Thyroid gland (tissue), 4 donors: Measurements from ENCODE around the gene ZNF436. TPM values are rescaled to one million over a fixed set of nuclear protein-coding genes. Genes with fewer than 3 reads are reported as not detected.

Source experiments
- DNase-seq, 2 donors: peaks; one replicate each; pipeline ENCODE4 v3.0.0-alpha.2; 2019
- H3K27ac ChIP-seq, 3 donors: fragments of 200-600 bp; sonication (generic); 1 replicate in 2 of 3; 2 replicates in 1 of 3; pipeline ENCODE4 v1.5.1; 2016 to 2019; ENCODE audit warnings: mild to moderate bottlenecking in 1 of 3, moderate library complexity in 1 of 3
- H3K27me3 ChIP-seq: fragments of 200-600 bp; sonication (generic); one replicate; pipeline ENCODE4 v1.5.1; 2019
- H3K36me3 ChIP-seq, 2 donors: fragments of 200-600 bp; sonication (generic); one replicate each; pipeline ENCODE4 v1.5.1; 2016 to 2019
- H3K4me1 ChIP-seq, 2 donors: fragments of 200-600 bp; sonication (generic); one replicate each; pipeline ENCODE4 v1.5.1; 2017 to 2019
- H3K4me3 ChIP-seq, 3 donors: fragments of 200-600 bp; sonication (generic); replicated peaks in 1 of 3; 1 replicate in 2 of 3; 2 replicates in 1 of 3; pipeline ENCODE4 v1.5.1; 2016; ENCODE audit warnings: mild to moderate bottlenecking in 1 of 3
- H3K9me3 ChIP-seq: fragments of 200-600 bp; sonication (generic); one replicate; pipeline ENCODE4 v1.5.1; 2017
- POLR2A ChIP-seq, 2 donors: fragments of 450-650 bp; IDR thresholded peaks; one replicate each; pipeline ENCODE4 v1.6.1; 2017; ENCODE audit warnings: antibody characterized with exemption in 2 of 2, mild to moderate bottlenecking in 2 of 2, moderate library complexity in 1 of 2
- WGBS, 2 donors: methylation state at CpG; one replicate each; pipeline ENCODE4 v1.1.5; 2017; 5-methylcytosine and 5-hydroxymethylcytosine counted together
- intact Hi-C: fragments of 100-400 bp; cut with DNase I; formaldehyde crosslinking; loops from one replicate; pipeline ENCODE4 v1.15.1; 2023
- total RNA-seq, 4 donors: library from RNA; depleted of rRNA; stranded (reverse); fragments of >200 nt; gene quantifications; one replicate each; pipeline ENCODE4 v1.2.3, GENCODE V29; 2016
- TF ChIP-seq, protein P1 (sequence below), 6 experiments: fragments of 200-600 bp in 3 of 6; fragments of 450-650 bp in 3 of 6; sonication (generic) in 3 of 6; IDR thresholded peaks; one replicate each; pipeline ENCODE4 v1.5.1; 2016 to 2019; ENCODE audit warnings: antibody characterized with exemption in 6 of 6, mild to moderate bottlenecking in 2 of 6, inconsistent platforms in 1 of 6, moderate library complexity in 1 of 6

The ZNF436 gene
- total RNA-seq, 4 donors from 2014 or later: 22.0 to 44.0 (median 31.1) TPM

DNA sequence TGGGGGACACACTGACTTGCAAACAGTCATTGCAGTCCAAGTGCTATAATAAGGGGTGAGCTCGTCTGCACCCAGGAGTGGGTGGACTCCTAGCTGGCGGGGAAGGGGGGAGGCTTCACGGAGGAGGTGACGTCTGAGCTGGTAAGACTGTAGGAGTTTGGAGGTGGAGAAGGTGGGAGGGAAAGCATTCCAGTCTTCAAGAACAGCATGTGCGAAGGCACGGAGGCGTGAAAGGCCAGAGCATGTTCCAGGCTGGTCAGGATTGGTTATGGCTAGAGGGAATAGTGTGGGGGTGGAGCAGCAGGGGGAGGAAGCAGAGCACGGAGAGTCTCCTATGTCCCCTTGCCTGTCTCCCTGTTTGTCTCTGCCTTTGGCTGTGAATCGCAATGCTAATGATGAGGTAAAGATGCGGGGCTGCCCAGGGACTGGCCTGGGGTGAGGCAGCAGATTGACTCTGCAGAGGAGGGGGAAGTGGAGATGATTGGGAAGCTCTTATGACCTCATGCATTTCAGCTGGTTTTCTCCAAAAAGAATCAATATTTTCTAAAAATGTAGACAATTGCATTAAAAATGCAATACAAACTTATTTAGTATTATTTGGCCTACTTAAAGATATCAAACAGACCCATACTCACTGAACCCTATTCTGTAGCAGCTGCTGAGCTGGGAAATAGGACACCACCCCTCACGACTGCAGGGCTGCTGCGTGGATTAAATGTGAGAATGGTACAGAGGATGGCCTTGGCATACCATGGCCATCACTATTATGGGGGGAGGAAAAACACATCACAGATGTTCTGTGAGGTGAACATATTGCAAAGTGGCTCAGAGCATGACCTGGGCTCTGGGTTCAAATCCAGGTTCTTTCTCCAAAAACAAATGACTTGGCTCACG, 2.6 kb upstream of the ZNF436 start:
- no peaks in the 10 kb centered on the region for H3K9me3 ChIP-seq
- H3K36me3 ChIP-seq: no peaks in the 10 kb centered on the region
- H3K27ac ChIP-seq: peak overlapping the region; percentile 98 to 100 (median 99)
- H3K27me3 ChIP-seq: no peaks in the 10 kb centered on the region
- no peak overlapping the region for H3K4me3 ChIP-seq
- H3K4me1 ChIP-seq: peaks cover 60 to 71% of the 10 kb centered on the region in 2 donors
- intact Hi-C loops: no loop called here
- no peak for TF ChIP-seq POLR2A (IDR thresholded peaks at IDR 0.05)
- WGBS, 2 donors: 52 to 57% methylated on average over 13 of the region's 13 CpGs
- peak; percentile 73 to 79 for DNase-seq

DNA sequence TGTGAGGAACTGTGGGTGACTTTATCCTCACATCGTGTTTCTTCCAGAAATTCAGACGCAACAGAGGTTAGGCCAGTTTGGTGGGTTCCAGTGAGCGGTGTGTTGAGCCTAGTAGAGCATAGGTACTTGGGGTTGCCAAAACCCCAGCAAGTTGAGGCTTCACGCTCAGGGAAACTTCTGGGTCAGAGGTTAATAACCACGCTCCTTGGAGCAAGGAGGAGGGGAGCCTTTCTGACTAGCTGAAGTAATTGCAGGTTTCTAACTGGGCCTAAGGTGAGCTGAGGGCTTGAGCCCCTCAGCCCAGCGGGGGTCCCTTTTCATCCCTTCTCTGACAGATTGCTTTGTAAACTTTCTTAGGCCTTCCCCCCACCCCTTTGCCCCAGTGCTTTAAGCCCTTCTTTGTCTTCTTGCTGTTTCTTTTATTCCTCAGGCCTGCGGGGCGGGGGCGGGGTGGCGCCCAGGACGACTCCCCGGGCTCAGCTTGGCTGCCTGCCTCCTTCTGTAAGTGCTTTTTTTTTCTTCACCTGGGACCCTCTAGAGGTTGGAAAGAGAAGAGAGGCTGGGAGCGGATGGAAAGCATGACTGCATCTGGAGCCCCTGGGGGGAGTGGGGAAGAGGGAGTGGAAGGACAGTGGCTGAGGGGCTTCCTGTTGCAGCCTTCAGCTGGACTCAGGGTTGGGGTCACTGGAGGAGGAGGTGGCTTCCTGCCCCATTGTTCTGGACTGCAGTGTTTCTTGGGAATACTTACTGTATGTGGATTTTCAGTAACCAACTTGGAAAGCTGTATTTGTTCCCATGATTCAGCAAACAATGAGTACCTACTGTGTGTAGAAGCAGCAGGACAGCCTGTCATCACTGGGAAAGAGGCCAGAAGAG, 1.3 kb upstream of the ZNF436 start:
- H3K9me3 ChIP-seq: no peaks in the 10 kb centered on the region
- no peaks in the 10 kb centered on the region for H3K36me3 ChIP-seq
- H3K4me1 ChIP-seq: peaks cover 64 to 74% of the 10 kb centered on the region in 2 donors
- peak; percentile 82 to 90 for DNase-seq
- peak overlapping the region; percentile 98 to 100 (median 99) for H3K27ac ChIP-seq
- TF ChIP-seq, protein P1, sequence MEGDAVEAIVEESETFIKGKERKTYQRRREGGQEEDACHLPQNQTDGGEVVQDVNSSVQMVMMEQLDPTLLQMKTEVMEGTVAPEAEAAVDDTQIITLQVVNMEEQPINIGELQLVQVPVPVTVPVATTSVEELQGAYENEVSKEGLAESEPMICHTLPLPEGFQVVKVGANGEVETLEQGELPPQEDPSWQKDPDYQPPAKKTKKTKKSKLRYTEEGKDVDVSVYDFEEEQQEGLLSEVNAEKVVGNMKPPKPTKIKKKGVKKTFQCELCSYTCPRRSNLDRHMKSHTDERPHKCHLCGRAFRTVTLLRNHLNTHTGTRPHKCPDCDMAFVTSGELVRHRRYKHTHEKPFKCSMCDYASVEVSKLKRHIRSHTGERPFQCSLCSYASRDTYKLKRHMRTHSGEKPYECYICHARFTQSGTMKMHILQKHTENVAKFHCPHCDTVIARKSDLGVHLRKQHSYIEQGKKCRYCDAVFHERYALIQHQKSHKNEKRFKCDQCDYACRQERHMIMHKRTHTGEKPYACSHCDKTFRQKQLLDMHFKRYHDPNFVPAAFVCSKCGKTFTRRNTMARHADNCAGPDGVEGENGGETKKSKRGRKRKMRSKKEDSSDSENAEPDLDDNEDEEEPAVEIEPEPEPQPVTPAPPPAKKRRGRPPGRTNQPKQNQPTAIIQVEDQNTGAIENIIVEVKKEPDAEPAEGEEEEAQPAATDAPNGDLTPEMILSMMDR (IDR thresholded peaks at IDR 0.05): peak in 3 of 6 experiments; percentile 16 to 23 (median 18)
- TF ChIP-seq POLR2A (IDR thresholded peaks at IDR 0.05): peak in 1 of 2 donors; percentile 49
- H3K27me3 ChIP-seq: no peaks in the 10 kb centered on the region
- 8 to 18% methylated on average over 13 of the region's 13 CpGs for WGBS, 2 donors
- peak overlapping the region in 1 of 3 donors; percentile 53 for H3K4me3 ChIP-seq
- intact Hi-C loops: no loop called here

- 33 to 35% methylated on average over 5 of the region's 5 CpGs for WGBS, 2 donors
These were observed 683 bp upstream of the ZNF436 start for GRCh38 chr1:23370330-23370708.

DNA sequence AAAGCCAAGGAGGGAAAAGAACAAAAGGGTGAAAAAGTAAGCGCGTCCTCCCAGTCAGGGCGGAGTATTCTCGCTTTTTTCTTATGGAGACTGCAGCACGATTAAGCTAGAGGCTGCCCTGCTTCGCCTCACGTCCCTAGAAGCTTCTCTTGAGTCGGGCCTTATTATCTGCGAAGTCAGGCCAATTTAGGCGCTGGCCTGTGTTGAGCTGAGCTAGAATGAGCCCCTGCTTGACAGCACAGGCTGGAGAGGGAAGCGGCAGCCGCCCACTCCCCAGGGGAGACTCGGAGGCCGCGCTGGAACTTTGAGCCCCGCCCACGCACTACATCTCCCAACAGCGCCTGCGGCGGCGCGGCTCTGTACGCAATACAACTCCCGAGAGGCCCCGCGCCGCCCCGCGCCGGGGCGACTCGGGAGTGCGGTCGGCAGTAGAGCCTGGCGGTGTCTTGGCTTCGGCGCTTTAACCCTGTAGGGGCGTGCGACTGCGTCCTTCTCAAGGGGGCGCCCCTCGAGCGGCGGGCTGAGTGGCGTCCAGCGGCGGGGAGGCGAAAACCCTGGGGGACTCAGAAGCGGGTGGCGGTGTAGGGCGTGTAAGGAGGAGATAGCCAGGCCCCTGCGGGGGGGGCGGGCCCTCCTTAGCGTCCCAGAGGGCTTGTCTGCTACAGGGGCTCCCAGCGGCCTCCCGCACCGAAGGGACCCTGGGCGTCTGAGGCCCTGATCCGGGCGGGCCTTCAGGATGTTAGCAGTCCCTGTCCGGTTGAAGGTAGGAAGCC, 888 bp downstream of the ZNF436 start:
- peak; percentile 95 to 98 for TF ChIP-seq POLR2A (IDR thresholded peaks at IDR 0.05)
- TF ChIP-seq, protein P1 (IDR thresholded peaks at IDR 0.05): peak in 1 of 6 experiments; percentile 11
- H3K27ac ChIP-seq: peak overlapping the region; percentile 98 to 100 (median 99)
- WGBS, 2 donors: 0 to 1% methylated on average over 15 to 41 of the region's 61 CpGs
- intact Hi-C loops: no loop called here
- H3K36me3 ChIP-seq: peaks cover 14 to 19% of the 10 kb centered on the region in 2 donors
- H3K4me1 ChIP-seq: peaks cover 59 to 66% of the 10 kb centered on the region in 2 donors
- H3K27me3 ChIP-seq: no peaks in the 10 kb centered on the region
- H3K9me3 ChIP-seq: no peaks in the 10 kb centered on the region
- H3K4me3 ChIP-seq: peak overlapping the region; percentile 42 to 86 (median 53)
- DNase-seq: peak; percentile 92 to 93

More at GRCh38 chr1:23370330-23370708, 683 bp upstream of the ZNF436 start:
- no peak for TF ChIP-seq POLR2A (IDR thresholded peaks at IDR 0.05)
- TF ChIP-seq, protein P1 (IDR thresholded peaks at IDR 0.05): no peak
- peaks cover 2 to 3% of the 10 kb centered on the region in 2 donors for H3K36me3 ChIP-seq
- H3K27ac ChIP-seq: peak overlapping the region; percentile 98 to 100 (median 99)
- H3K9me3 ChIP-seq: no peaks in the 10 kb centered on the region
- peaks cover 67 to 74% of the 10 kb centered on the region in 2 donors for H3K4me1 ChIP-seq
- intact Hi-C loops: no loop called here
- H3K27me3 ChIP-seq: no peaks in the 10 kb centered on the region
- no peak for DNase-seq
- peak overlapping the region in 1 of 3 donors; percentile 53 for H3K4me3 ChIP-seq
